Transverse colon (tissue), 4 donors: ENCODE results near the gene NT5DC3.

ENCODE experiments used
- CTCF ChIP-seq, 5 experiments: fragments of 200-600 bp in 3 of 5; fragments of 450-650 bp in 2 of 5; sonication (generic) in 3 of 5; IDR thresholded peaks; 1 replicate in 2 of 5; 2 replicates in 3 of 5; pipeline ENCODE4 v1.5.1; 2016 to 2017; ENCODE audit warnings: antibody characterized with exemption in 5 of 5, inconsistent platforms in 3 of 5, mild to moderate bottlenecking in 2 of 5, moderate library complexity in 1 of 5
- EP300 ChIP-seq: sonication (generic); formaldehyde crosslinking; IDR thresholded peaks from one replicate; pipeline ENCODE4 v1.6.1; 2017; ENCODE audit warnings: antibody characterized with exemption, low read depth
- POLR2A ChIP-seq: fragments of 450-650 bp; IDR thresholded peaks from one replicate; pipeline ENCODE4 v1.6.1; 2016; ENCODE audit warnings: antibody characterized with exemption, mild to moderate bottlenecking, moderate library complexity
- POLR2AphosphoS5 ChIP-seq, 3 donors: sonication (generic); formaldehyde crosslinking; IDR thresholded peaks; one replicate each; pipeline ENCODE4 v1.6.1; 2016; ENCODE audit warnings: antibody characterized with exemption in 3 of 3

- TF ChIP-seq EP300: no peak
- TF ChIP-seq CTCF (IDR thresholded peaks at IDR 0.05): no peak
- no peak for TF ChIP-seq POLR2A
- no peak for TF ChIP-seq POLR2AphosphoS5 (IDR thresholded peaks at IDR 0.05)
Measured at GRCh38 chr12:103769240-103769945, 71.6 kb downstream of the NT5DC3 start.
